DND-41 (cell line): ENCODE measurements around the gene SIAE.

Experiments used
- ATAC-seq: fragments of 200-7000 bp; cut with Tn5 transposase; 3 replicates; pipeline ENCODE4 v1.9.1; 2021; ENCODE audit warnings: low read depth; ENCODE audit not compliant: insufficient read depth
- DNase-seq: peaks from one replicate; pipeline ENCODE4 v3.0.0-alpha.2; 2020
- H2AFZ ChIP-seq: 2 replicates; pipeline ENCODE4 v1.6.0; 2012; ENCODE audit warnings: low read depth, low read length
- H3K27ac ChIP-seq: 2 replicates; pipeline ENCODE4 v1.5.1; 2012; ENCODE audit warnings: low read length, inconsistent platforms
- H3K27me3 ChIP-seq: fragments of 200-600 bp; sonication (generic); 2 replicates; pipeline ENCODE4 v1.6.0; 2012; ENCODE audit warnings: low read length, mild to moderate bottlenecking, inconsistent platforms; ENCODE audit not compliant: insufficient read depth, poor library complexity
- H3K36me3 ChIP-seq: 2 replicates; pipeline ENCODE4 v1.5.1; 2012; ENCODE audit warnings: low read length, inconsistent platforms; ENCODE audit not compliant: insufficient read depth
- H3K4me1 ChIP-seq: 2 replicates; pipeline ENCODE4 v1.5.1; 2012; ENCODE audit warnings: mild to moderate bottlenecking, low read length; ENCODE audit not compliant: insufficient read depth
- H3K4me2 ChIP-seq: 2 replicates; pipeline ENCODE4 v1.6.0; 2012; ENCODE audit warnings: mild to moderate bottlenecking, moderate library complexity, low read length, inconsistent platforms; ENCODE audit not compliant: insufficient read depth
- H3K4me3 ChIP-seq, 2 experiments: fragments of 200-600 bp in 1 of 2; shearing (Covaris generic) in 1 of 2; 2 replicates each; pipeline ENCODE4 v1.5.1; 2012 to 2016; ENCODE audit warnings: inconsistent platforms in 2 of 2, low read length in 2 of 2, mild to moderate bottlenecking in 2 of 2, low read depth in 1 of 2, moderate library complexity in 1 of 2
- H3K79me2 ChIP-seq: 2 replicates; pipeline ENCODE4 v1.6.0; 2012; ENCODE audit warnings: low read length, inconsistent platforms; ENCODE audit not compliant: insufficient read depth
- H3K9ac ChIP-seq: 2 replicates; pipeline ENCODE4 v1.6.0; 2012; ENCODE audit warnings: low read depth, mild to moderate bottlenecking, inconsistent platforms, low read length, moderate library complexity
- H3K9me3 ChIP-seq: 2 replicates; pipeline ENCODE4 v1.5.1; 2012; ENCODE audit warnings: low read length, moderate library complexity, mild to moderate bottlenecking, inconsistent platforms; ENCODE audit not compliant: insufficient read depth, severe bottlenecking
- H4K20me1 ChIP-seq: 2 replicates; pipeline ENCODE4 v1.6.0; 2012; ENCODE audit warnings: low read length; ENCODE audit not compliant: insufficient read depth
- CTCF ChIP-seq: IDR thresholded peaks from 2 replicates; pipeline ENCODE4 v1.5.1; 2012; ENCODE audit warnings: borderline replicate concordance, low read length, moderate library complexity, mild to moderate bottlenecking; ENCODE audit not compliant: poor library complexity, severe bottlenecking; ENCODE audit errors: extremely low read depth
- EZH2 ChIP-seq: IDR thresholded peaks from 3 replicates; pipeline ENCODE4 v1.6.1; 2012; ENCODE audit warnings: borderline replicate concordance, low read depth, mild to moderate bottlenecking, moderate library complexity, low read length, inconsistent platforms; ENCODE audit not compliant: severe bottlenecking

SIAE gene

GRCh38 chr11:124629961-124630360, 43.6 kb downstream of the SIAE start:
- Histone ChIP-seq H3K9ac (no peak overlapping the region), H3K4me2 (no peak overlapping the region), H4K20me1 (peaks cover 4% of the 10 kb centered on the region; the same call in 1 of the 2 replicates), H3K79me2 (peaks cover 15% of the 10 kb centered on the region; the same call in 1 of the 2 replicates), H3K4me3 (no peak overlapping the region), H3K4me1 (peaks cover 12% of the 10 kb centered on the region; the same call in 1 of the 2 replicates), H3K27me3 (no peaks in the 10 kb centered on the region), H2AFZ (no peak overlapping the region), H3K27ac (no peak overlapping the region), H3K36me3 (peaks cover 87% of the 10 kb centered on the region), H3K9me3 (no peaks in the 10 kb centered on the region)
- DNase-seq (no peak), ATAC-seq (no peak)
- TF ChIP-seq EZH2 = no peak

GRCh38 chr11:124627546-124627945, 46.0 kb downstream of the SIAE start:
- H3K4me1 ChIP-seq = peaks cover 26% of the 10 kb centered on the region
- no peak overlapping the region for H3K4me2 ChIP-seq
- no peak for ATAC-seq
- no peak for DNase-seq
- no peaks in the 10 kb centered on the region for H3K9me3 ChIP-seq
- H3K27me3 ChIP-seq = no peaks in the 10 kb centered on the region
- no peak overlapping the region for H3K4me3 ChIP-seq
- no peak overlapping the region for H3K9ac ChIP-seq
- no peak overlapping the region for H2AFZ ChIP-seq
- H3K79me2 ChIP-seq = peaks cover 40% of the 10 kb centered on the region
- H3K27ac ChIP-seq = no peak overlapping the region
- H4K20me1 ChIP-seq = peaks cover 12% of the 10 kb centered on the region
- H3K36me3 ChIP-seq = peaks cover 70% of the 10 kb centered on the region
- TF ChIP-seq EZH2 (no peak), CTCF (no peak)

GRCh38 chr11:124625504-124626168, 47.9 kb downstream of the SIAE start:
- peaks cover 12% of the 10 kb centered on the region for H4K20me1 ChIP-seq
- H3K79me2 ChIP-seq = peaks cover 43% of the 10 kb centered on the region
- no peaks in the 10 kb centered on the region for H3K9me3 ChIP-seq
- H3K36me3 ChIP-seq = peaks cover 51% of the 10 kb centered on the region
- DNase-seq (no peak), ATAC-seq (no peak)
- peaks cover 34% of the 10 kb centered on the region for H3K4me1 ChIP-seq
- H3K4me3 ChIP-seq = no peak overlapping the region
- TF ChIP-seq EZH2 (no peak), CTCF (no peak)
- peak overlapping the region; percentile 96; the same call in 1 of the 2 replicates for H3K4me2 ChIP-seq
- no peak overlapping the region for H3K9ac ChIP-seq
- no peak overlapping the region for H2AFZ ChIP-seq
- no peak overlapping the region for H3K27ac ChIP-seq
- H3K27me3 ChIP-seq = peaks cover 5% of the 10 kb centered on the region

GRCh38 chr11:124623861-124624525, 49.5 kb downstream of the SIAE start:
- H3K9me3 ChIP-seq = no peaks in the 10 kb centered on the region
- peaks cover 7% of the 10 kb centered on the region for H3K27me3 ChIP-seq
- H3K4me1 ChIP-seq = peaks cover 34% of the 10 kb centered on the region
- H3K9ac ChIP-seq = peak overlapping the region; percentile 93
- H4K20me1 ChIP-seq = peaks cover 12% of the 10 kb centered on the region
- H3K27ac ChIP-seq = peak overlapping the region; percentile 89
- ATAC-seq = no peak
- peak overlapping the region; percentile 90 to 91; a peak in 3 of 4 replicates for H3K4me3 ChIP-seq
- TF ChIP-seq CTCF (no peak), EZH2 (no peak)
- no peak overlapping the region for H2AFZ ChIP-seq
- peaks cover 43% of the 10 kb centered on the region for H3K79me2 ChIP-seq
- peaks cover 40% of the 10 kb centered on the region for H3K36me3 ChIP-seq
- DNase-seq = no peak
- H3K4me2 ChIP-seq = peak overlapping the region; percentile 96
